Diencephalon (tissue), 1 donor: ENCODE data around the gene PPP1R1C. TPM values are rescaled to one million over a fixed set of nuclear protein-coding genes. Genes with fewer than 3 reads are reported as not detected.

Experiments used
- small RNA-seq: library from RNA; depleted of rRNA; stranded (forward); fragments of <200 nt; gene quantifications from one replicate; pipeline ENCODE3, GENCODE V24; 2014
- total RNA-seq: library from RNA; depleted of rRNA; stranded (reverse); fragments of >200 nt; gene quantifications from one replicate; pipeline ENCODE4 v1.2.3, GENCODE V29; 2014

Gene PPP1R1C, protein sequence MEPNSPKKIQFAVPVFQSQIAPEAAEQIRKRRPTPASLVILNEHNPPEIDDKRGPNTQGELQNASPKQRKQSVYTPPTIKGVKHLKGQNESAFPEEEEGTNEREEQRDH
- 3.9 TPM for total RNA-seq

DNA sequence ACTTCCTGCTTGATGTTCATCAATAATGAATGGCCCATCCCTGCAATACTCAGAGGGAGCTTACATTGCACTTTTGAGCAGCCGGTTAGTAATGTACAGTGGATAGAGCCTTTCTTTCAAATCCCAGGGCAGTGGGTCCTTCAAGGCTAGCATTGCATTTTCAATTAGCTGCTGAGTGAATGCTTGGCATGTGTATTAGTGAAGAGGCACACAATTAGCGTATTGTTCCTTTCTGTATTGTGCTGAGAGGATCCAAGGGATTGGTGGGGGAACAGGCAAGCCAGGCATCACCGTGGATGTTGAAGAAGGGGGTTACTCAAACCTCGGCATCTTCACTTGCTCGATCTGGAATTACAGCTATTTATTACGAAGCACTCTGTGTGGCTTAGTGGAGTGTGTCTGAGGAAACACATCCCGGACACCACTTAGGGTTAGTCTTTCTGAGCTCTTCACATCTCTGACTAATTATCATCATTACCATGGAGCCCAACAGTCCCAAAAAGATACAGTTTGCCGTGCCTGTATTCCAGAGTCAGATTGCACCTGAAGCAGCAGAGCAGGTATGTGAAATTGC, at the start of gene PPP1R1C:
Gene PPP1R1C (plus strand): TSS at position 222 of the 574 bp plus-strand sequence. CDS start 258 bp downstream, at position 480.

Small RNA genes lying within 50 kb of the gene (small RNA-seq; reads per million reads assigned to genes)
- not detected for gene RNA5SP113

Other genes with a start within 250 kb of the PPP1R1C start
- 46.4 TPM for gene ITPRID2, start 94.1 kb upstream of the PPP1R1C start, total RNA-seq